Measurements from ENCODE around the gene EGFL8.
"Not testable (repeated sequence)": the region's sequence is repeated elsewhere in the genome, so short reads cannot be mapped to it uniquely, and the experiment has no call there.

The EGFL8 gene

GRCh38 chr6:32128751-32129296, 35.6 kb upstream of the EGFL8 start:
- H3K36me3 ChIP-seq (ENCODE audit: control insufficient read depth in 1 of 2, insufficient read depth in 2 of 2, low read length in 2 of 2), result peaks cover 6 to 24% of the 10 kb centered on the region in 2 donors
- peak overlapping the region; percentile 94 for H3K27ac ChIP-seq (ENCODE audit: low read length)
- peak overlapping the region; percentile 97 to 99 for H3K4me3 ChIP-seq (ENCODE audit: low read depth in 1 of 2, low read length in 2 of 2)
- H3K4me1 ChIP-seq (ENCODE audit: control insufficient read depth in 1 of 2, insufficient read depth in 2 of 2, low read length in 2 of 2), result peaks cover 21 to 35% of the 10 kb centered on the region in 2 donors
- no peaks in the 10 kb centered on the region for H3K27me3 ChIP-seq (ENCODE audit: low read depth, low read length)
- no peaks in the 10 kb centered on the region for H3K9me3 ChIP-seq (ENCODE audit: control insufficient read depth in 1 of 2, low read length in 2 of 2)

GRCh38 chr6:32129297-32130088, 34.9 kb upstream of the EGFL8 start:
- H3K27me3 ChIP-seq (ENCODE audit: low read depth, low read length), result no peaks in the 10 kb centered on the region
- H3K36me3 ChIP-seq (ENCODE audit: control insufficient read depth in 1 of 2, insufficient read depth in 2 of 2, low read length in 2 of 2), result peaks cover 6 to 19% of the 10 kb centered on the region in 2 donors
- H3K4me1 ChIP-seq (ENCODE audit: control insufficient read depth in 1 of 2, insufficient read depth in 2 of 2, low read length in 2 of 2), result peaks cover 21 to 35% of the 10 kb centered on the region in 2 donors
- H3K9me3 ChIP-seq (ENCODE audit: control insufficient read depth in 1 of 2, low read length in 2 of 2), result no peaks in the 10 kb centered on the region
- H3K27ac ChIP-seq (ENCODE audit: low read length), result peak overlapping the region; percentile 94
- peak overlapping the region; percentile 84 to 97 for H3K4me3 ChIP-seq (ENCODE audit: low read depth in 1 of 2, low read length in 2 of 2)

GRCh38 chr6:32131439-32131948, 32.9 kb upstream of the EGFL8 start:
- Histone ChIP-seq H3K27ac (ENCODE audit: low read length) (no peak overlapping the region), H3K9me3 (ENCODE audit: control insufficient read depth in 1 of 2, low read length in 2 of 2) (no peaks in the 10 kb centered on the region)

GRCh38 chr6:32132110-32132509, 32.3 kb upstream of the EGFL8 start:
- H3K36me3 ChIP-seq (ENCODE audit: control insufficient read depth in 1 of 2, insufficient read depth in 2 of 2, low read length in 2 of 2), result no peaks in the 10 kb centered on the region
- no peak overlapping the region for H3K27ac ChIP-seq (ENCODE audit: low read length)
- H3K4me1 ChIP-seq (ENCODE audit: control insufficient read depth in 1 of 2, insufficient read depth in 2 of 2, low read length in 2 of 2), result peaks cover 16 to 22% of the 10 kb centered on the region in 2 donors
- no peak overlapping the region for H3K4me3 ChIP-seq (ENCODE audit: low read depth in 1 of 2, low read length in 2 of 2)
- H3K27me3 ChIP-seq (ENCODE audit: low read depth, low read length), result no peaks in the 10 kb centered on the region
- no peaks in the 10 kb centered on the region for H3K9me3 ChIP-seq (ENCODE audit: control insufficient read depth in 1 of 2, low read length in 2 of 2)

More at GRCh38 chr6:32131439-32131948, 32.9 kb upstream of the EGFL8 start:
- Histone ChIP-seq H3K27me3 (ENCODE audit: low read depth, low read length) (no peaks in the 10 kb centered on the region), H3K4me1 (ENCODE audit: control insufficient read depth in 1 of 2, insufficient read depth in 2 of 2, low read length in 2 of 2) (peaks cover 21 to 28% of the 10 kb centered on the region in 2 donors), H3K4me3 (ENCODE audit: low read depth in 1 of 2, low read length in 2 of 2) (no peak overlapping the region), H3K36me3 (ENCODE audit: control insufficient read depth in 1 of 2, insufficient read depth in 2 of 2, low read length in 2 of 2) (peaks cover 0 to 5% of the 10 kb centered on the region in 2 donors)

- H3K36me3 ChIP-seq (ENCODE audit: control insufficient read depth in 1 of 2, insufficient read depth in 2 of 2, low read length in 2 of 2), result no peaks in the 10 kb centered on the region
- H3K4me3 ChIP-seq (ENCODE audit: low read depth in 1 of 2, low read length in 2 of 2), result no peak overlapping the region
- peaks cover 8 to 11% of the 10 kb centered on the region in 2 donors for H3K4me1 ChIP-seq (ENCODE audit: control insufficient read depth in 1 of 2, insufficient read depth in 2 of 2, low read length in 2 of 2)
- no peaks in the 10 kb centered on the region for H3K27me3 ChIP-seq (ENCODE audit: low read depth, low read length)
- no peaks in the 10 kb centered on the region for H3K9me3 ChIP-seq (ENCODE audit: control insufficient read depth in 1 of 2, low read length in 2 of 2)
- H3K27ac ChIP-seq (ENCODE audit: low read length), result no peak overlapping the region
Measured at GRCh38 chr6:32133786-32134185, 30.6 kb upstream of the EGFL8 start.

GRCh38 chr6:32137454-32137853, 26.9 kb upstream of the EGFL8 start:
- Histone ChIP-seq H3K27ac (ENCODE audit: low read length) (no peak overlapping the region), H3K27me3 (ENCODE audit: low read depth, low read length) (no peaks in the 10 kb centered on the region), H3K9me3 (ENCODE audit: control insufficient read depth in 1 of 2, low read length in 2 of 2) (no peaks in the 10 kb centered on the region), H3K4me1 (ENCODE audit: control insufficient read depth in 1 of 2, insufficient read depth in 2 of 2, low read length in 2 of 2) (no peaks in the 10 kb centered on the region), H3K36me3 (ENCODE audit: control insufficient read depth in 1 of 2, insufficient read depth in 2 of 2, low read length in 2 of 2) (no peaks in the 10 kb centered on the region), H3K4me3 (ENCODE audit: low read depth in 1 of 2, low read length in 2 of 2) (no peak overlapping the region)

GRCh38 chr6:32139590-32139989, 24.8 kb upstream of the EGFL8 start:
- Histone ChIP-seq H3K4me1 (ENCODE audit: control insufficient read depth in 1 of 2, insufficient read depth in 2 of 2, low read length in 2 of 2) (no peaks in the 10 kb centered on the region), H3K4me3 (ENCODE audit: low read depth in 1 of 2, low read length in 2 of 2) (no peak overlapping the region), H3K36me3 (ENCODE audit: control insufficient read depth in 1 of 2, insufficient read depth in 2 of 2, low read length in 2 of 2) (no peaks in the 10 kb centered on the region), H3K9me3 (ENCODE audit: control insufficient read depth in 1 of 2, low read length in 2 of 2) (no peaks in the 10 kb centered on the region), H3K27me3 (ENCODE audit: low read depth, low read length) (no peaks in the 10 kb centered on the region), H3K27ac (ENCODE audit: low read length) (no peak overlapping the region)

- no peak overlapping the region for H3K4me3 ChIP-seq (ENCODE audit: low read depth in 1 of 2, low read length in 2 of 2)
- no peaks in the 10 kb centered on the region for H3K4me1 ChIP-seq (ENCODE audit: control insufficient read depth in 1 of 2, insufficient read depth in 2 of 2, low read length in 2 of 2)
- H3K27me3 ChIP-seq (ENCODE audit: low read depth, low read length), result no peaks in the 10 kb centered on the region
- no peak overlapping the region for H3K27ac ChIP-seq (ENCODE audit: low read length)
- no peaks in the 10 kb centered on the region for H3K9me3 ChIP-seq (ENCODE audit: control insufficient read depth in 1 of 2, low read length in 2 of 2)
- no peaks in the 10 kb centered on the region for H3K36me3 ChIP-seq (ENCODE audit: control insufficient read depth in 1 of 2, insufficient read depth in 2 of 2, low read length in 2 of 2)
Measured at GRCh38 chr6:32140420-32141046, 23.9 kb upstream of the EGFL8 start.

GRCh38 chr6:32144238-32144637, 20.2 kb upstream of the EGFL8 start:
- H3K9me3 ChIP-seq (ENCODE audit: control insufficient read depth in 1 of 2, low read length in 2 of 2); H3K4me1 ChIP-seq (ENCODE audit: control insufficient read depth in 1 of 2, insufficient read depth in 2 of 2, low read length in 2 of 2); H3K4me3 ChIP-seq (ENCODE audit: low read depth in 1 of 2, low read length in 2 of 2); H3K27me3 ChIP-seq (ENCODE audit: low read depth, low read length); H3K36me3 ChIP-seq (ENCODE audit: control insufficient read depth in 1 of 2, insufficient read depth in 2 of 2, low read length in 2 of 2); H3K27ac ChIP-seq (ENCODE audit: low read length): not testable (repeated sequence)

- H3K4me1 ChIP-seq (ENCODE audit: control insufficient read depth in 1 of 2, insufficient read depth in 2 of 2, low read length in 2 of 2), result peaks cover 0 to 15% of the 10 kb centered on the region in 2 donors
- no peak overlapping the region for H3K27ac ChIP-seq (ENCODE audit: low read length)
- H3K4me3 ChIP-seq (ENCODE audit: low read depth in 1 of 2, low read length in 2 of 2), result no peak overlapping the region
- peaks cover 3% of the 10 kb centered on the region for H3K27me3 ChIP-seq (ENCODE audit: low read depth, low read length)
- H3K36me3 ChIP-seq (ENCODE audit: control insufficient read depth in 1 of 2, insufficient read depth in 2 of 2, low read length in 2 of 2), result peaks cover 0 to 8% of the 10 kb centered on the region in 2 donors
- H3K9me3 ChIP-seq (ENCODE audit: control insufficient read depth in 1 of 2, low read length in 2 of 2), result no peaks in the 10 kb centered on the region
Measured at GRCh38 chr6:32146287-32146686, 18.1 kb upstream of the EGFL8 start.

- H3K27ac ChIP-seq (ENCODE audit: low read length), result no peak overlapping the region
- H3K9me3 ChIP-seq (ENCODE audit: control insufficient read depth in 1 of 2, low read length in 2 of 2), result no peaks in the 10 kb centered on the region
- peaks cover 0 to 8% of the 10 kb centered on the region in 2 donors for H3K36me3 ChIP-seq (ENCODE audit: control insufficient read depth in 1 of 2, insufficient read depth in 2 of 2, low read length in 2 of 2)
- no peak overlapping the region for H3K4me3 ChIP-seq (ENCODE audit: low read depth in 1 of 2, low read length in 2 of 2)
- H3K4me1 ChIP-seq (ENCODE audit: control insufficient read depth in 1 of 2, insufficient read depth in 2 of 2, low read length in 2 of 2), result peaks cover 0 to 18% of the 10 kb centered on the region in 2 donors
- peaks cover 3% of the 10 kb centered on the region for H3K27me3 ChIP-seq (ENCODE audit: low read depth, low read length)
Measured at GRCh38 chr6:32146687-32147086, 17.7 kb upstream of the EGFL8 start.
